WTC11 (cell line): ENCODE measurements around the gene MPP2. TPM values are rescaled to one million over a fixed set of nuclear protein-coding genes. Genes with fewer than 3 reads are reported as not detected.
A peak's percentile ranks its signal among the peaks of the same experiment; 100 is the strongest.

Experiments
- ATAC-seq: fragments of 200-7000 bp; cut with Tn5 transposase; 2 replicates; pipeline ENCODE4 v1.10.0; 2021; ENCODE audit warnings: mild to moderate bottlenecking, moderate library complexity
- CTCF ChIA-PET: fragments of 300-600 bp; sonication (Branson Sonifier 250); formaldehyde crosslinking; loops from one replicate; lab custom pipeline; 2021; ENCODE audit warnings: antibody characterized with exemption; lab: Charles Lee
- POLR2A ChIA-PET: fragments of 350-600 bp; sonication (Branson Sonifier 250); formaldehyde crosslinking; loops from one replicate; lab custom pipeline; 2021; ENCODE audit warnings: antibody characterized with exemption; lab: Charles Lee
- DNase-seq: peaks from one replicate; pipeline ENCODE4 v3.0.0; 2021; ENCODE audit warnings: low spot score
- H3K27ac Mint-ChIP-seq: 2 replicates; pipeline ENCODE4 v1.8.0; 2021; ENCODE audit warnings: mixed read lengths
- H3K27me3 Mint-ChIP-seq: 2 replicates; pipeline ENCODE4 v1.8.0; 2021; ENCODE audit warnings: low read depth, mild to moderate bottlenecking, moderate library complexity, mixed read lengths
- H3K36me3 Mint-ChIP-seq: 2 replicates; pipeline ENCODE4 v1.8.0; 2021; ENCODE audit warnings: mixed read lengths
- H3K4me1 Mint-ChIP-seq: 2 replicates; pipeline ENCODE4 v1.8.0; 2022; ENCODE audit warnings: mixed read lengths
- H3K4me3 Mint-ChIP-seq: 2 replicates; pipeline ENCODE4 v1.8.0; 2021; ENCODE audit warnings: mild to moderate bottlenecking, moderate library complexity, mixed read lengths
- H3K9me3 Mint-ChIP-seq: 2 replicates; pipeline ENCODE4 v1.8.0; 2021; ENCODE audit warnings: mixed read lengths
- ATF1 ChIP-seq: sonication (generic); formaldehyde crosslinking; IDR thresholded peaks from 2 replicates; pipeline ENCODE4 v1.8.1; 2023; ENCODE audit warnings: mild to moderate bottlenecking, moderate library complexity, missing genetic modification reagents
- CBFB ChIP-seq: sonication (generic); formaldehyde crosslinking; IDR thresholded peaks from 2 replicates; pipeline ENCODE4 v1.8.1; 2022; ENCODE audit warnings: mild to moderate bottlenecking, low read depth, missing genetic modification reagents
- EMX1 ChIP-seq: fragments of 250-450 bp; sonication (Bioruptor Pico); IDR thresholded peaks from 2 replicates; pipeline ENCODE4 v1.8.0; 2021; ENCODE audit warnings: mild to moderate bottlenecking
- ETV6 ChIP-seq: sonication (generic); formaldehyde crosslinking; IDR thresholded peaks from 2 replicates; pipeline ENCODE4 v1.8.1; 2022; ENCODE audit warnings: mild to moderate bottlenecking, missing genetic modification reagents
- FOXP1 ChIP-seq: sonication (generic); formaldehyde crosslinking; IDR thresholded peaks from 2 replicates; pipeline ENCODE4 v1.8.0; 2022; ENCODE audit warnings: missing genetic modification reagents, mild to moderate bottlenecking, moderate library complexity, borderline replicate concordance
- GRHL2 ChIP-seq: fragments of 250-450 bp; sonication (Bioruptor Pico); IDR thresholded peaks from 2 replicates; pipeline ENCODE4 v1.8.0; 2022; ENCODE audit warnings: mild to moderate bottlenecking, moderate library complexity; ENCODE audit not compliant: insufficient replicate concordance, severe bottlenecking
- MYBL2 ChIP-seq: sonication (generic); formaldehyde crosslinking; IDR thresholded peaks from 2 replicates; pipeline ENCODE4 v1.8.1; 2023; ENCODE audit warnings: mild to moderate bottlenecking, moderate library complexity, missing genetic modification reagents
- NR1H2 ChIP-seq: sonication (generic); formaldehyde crosslinking; IDR thresholded peaks from 2 replicates; pipeline ENCODE4 v1.9.0; 2021; ENCODE audit warnings: mild to moderate bottlenecking, moderate library complexity, missing genetic modification reagents
- PRRX2 ChIP-seq: fragments of 250-450 bp; sonication (Bioruptor Pico); IDR thresholded peaks from 2 replicates; pipeline ENCODE4 v1.8.0; 2021; ENCODE audit warnings: mild to moderate bottlenecking
- SP1 ChIP-seq: sonication (generic); formaldehyde crosslinking; conservative IDR thresholded peaks from 2 replicates; pipeline ENCODE4 v1.8.1; 2022; ENCODE audit warnings: missing genetic modification reagents
- TCF7 ChIP-seq: sonication (generic); formaldehyde crosslinking; IDR thresholded peaks from 2 replicates; pipeline ENCODE4 v1.8.0; 2022; ENCODE audit warnings: mild to moderate bottlenecking, low read depth, missing genetic modification reagents, moderate library complexity
- ZBTB21 ChIP-seq: sonication (generic); formaldehyde crosslinking; IDR thresholded peaks from 2 replicates; pipeline ENCODE4 v1.8.1; 2023; ENCODE audit warnings: mild to moderate bottlenecking, missing genetic modification reagents, borderline replicate concordance
- ZNF219 ChIP-seq: sonication (generic); formaldehyde crosslinking; IDR thresholded peaks from 2 replicates; pipeline ENCODE4 v1.8.0; 2023; ENCODE audit warnings: missing genetic modification reagents, mild to moderate bottlenecking, borderline replicate concordance
- total RNA-seq: library from RNA; stranded (reverse); gene quantifications from 3 replicates; pipeline ENCODE4 v1.2.3, GENCODE V29; 2021
- TF ChIP-seq, protein P1 (sequence below): sonication (generic); formaldehyde crosslinking; IDR thresholded peaks from 2 replicates; pipeline ENCODE4 v1.8.0; 2023; ENCODE audit warnings: missing genetic modification reagents, mild to moderate bottlenecking, borderline replicate concordance
- TF ChIP-seq, protein P2 (sequence below): sonication (generic); formaldehyde crosslinking; IDR thresholded peaks from 2 replicates; pipeline ENCODE4 v1.8.1; 2022; ENCODE audit warnings: low read depth, missing genetic modification reagents, borderline replicate concordance
- TF ChIP-seq, protein P3 (sequence below): fragments of 250-450 bp; sonication (Bioruptor Pico); IDR thresholded peaks from 2 replicates; pipeline ENCODE4 v1.9.0; 2021; ENCODE audit warnings: mild to moderate bottlenecking
- TF ChIP-seq, protein P4 (sequence below): sonication (generic); formaldehyde crosslinking; IDR thresholded peaks from 2 replicates; pipeline ENCODE4 v1.8.1; 2023; ENCODE audit warnings: mild to moderate bottlenecking, missing genetic modification reagents, moderate library complexity
- TF ChIP-seq, protein P5 (sequence below): fragments of 250-450 bp; sonication (Bioruptor Pico); IDR thresholded peaks from 2 replicates; pipeline ENCODE4 v1.8.0; 2021; ENCODE audit warnings: mild to moderate bottlenecking
- TF ChIP-seq, protein P6 (sequence below): fragments of 200-600 bp; IDR thresholded peaks from 2 replicates; pipeline ENCODE4 v1.8.0; 2022; ENCODE audit warnings: antibody characterized with exemption

The MPP2 gene
- total RNA-seq, 1 experiment from 2014 or later, result 29.3 TPM

DNA sequence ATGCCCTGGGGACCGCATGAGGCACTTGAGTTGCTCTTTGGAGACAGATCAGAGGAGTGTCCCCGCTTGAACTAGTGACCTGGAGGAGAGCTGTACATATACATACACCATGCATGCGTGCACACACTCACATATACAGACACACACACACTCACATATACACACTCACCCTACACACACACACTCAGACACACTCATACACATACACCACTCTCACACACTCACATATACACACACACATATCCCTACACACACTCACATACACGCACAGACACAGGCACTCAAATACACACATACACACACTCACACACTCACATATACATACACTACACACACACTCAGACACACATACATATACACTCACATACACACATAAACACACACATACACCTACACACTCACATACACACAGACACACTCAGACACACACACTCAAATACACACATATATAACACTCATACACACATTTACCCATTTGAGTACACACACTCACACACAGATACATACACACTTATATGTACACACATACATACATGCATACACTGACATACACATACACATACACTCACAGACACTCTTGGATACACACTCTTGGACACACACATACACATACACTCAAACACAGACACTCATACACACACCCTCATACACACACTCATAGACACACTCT is 5.4 kb upstream of the MPP2 start:
- no peak for TF ChIP-seq GRHL2 (CRISPR knock-in tag)
- TF ChIP-seq NR1H2, result no peak
- ChIA-PET CTCF (interaction anchor here (3.2 to 7.7 kb wide), 2 partner anchors 30 to 33 kb away, joined by 49 read pairs; partner anchors contain the start of gene PPY), POLR2A (no interaction called here)
- Mint-ChIP-seq H3K36me3 (peaks cover 4% of the 10 kb centered on the region; the same call in 1 of the 2 replicates), H3K27me3 (peaks cover 31% of the 10 kb centered on the region), H3K4me1 (peaks cover 22% of the 10 kb centered on the region), H3K27ac (no peak overlapping the region), H3K4me3 (no peak overlapping the region), H3K9me3 (peaks cover 6% of the 10 kb centered on the region)
- DNase-seq (no peak), ATAC-seq (no peak)

DNA sequence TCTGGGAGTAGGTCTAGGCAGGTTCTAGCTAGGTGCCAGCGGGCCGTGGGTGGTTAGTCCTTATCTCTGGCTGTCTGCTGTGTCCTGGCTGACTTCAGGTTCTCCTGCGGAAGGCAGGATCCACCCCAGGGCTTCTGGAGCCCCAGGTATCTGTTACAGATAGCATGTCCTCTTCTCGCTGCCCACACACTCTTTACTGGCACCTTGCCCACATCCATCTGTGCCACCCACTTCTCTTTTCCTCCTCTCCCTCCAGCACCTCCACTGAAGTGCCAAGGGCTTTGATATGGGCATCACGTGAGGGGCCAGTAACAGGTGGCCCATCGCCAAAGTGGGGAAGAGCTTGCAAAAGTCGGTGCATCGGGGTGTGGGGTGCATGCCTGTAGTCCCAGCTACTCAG is 4.6 kb upstream of the MPP2 start:
- CTCF ChIA-PET, result interaction anchor here (0.6 to 7.7 kb wide), 3 partner anchors 31 to 34 kb away, joined by 3 to 49 read pairs (median 49); partner anchors contain the start of gene PPY
- Mint-ChIP-seq H3K36me3 (peaks cover 4% of the 10 kb centered on the region; the same call in 1 of the 2 replicates), H3K9me3 (peaks cover 6% of the 10 kb centered on the region), H3K4me3 (no peak overlapping the region), H3K4me1 (peaks cover 18% of the 10 kb centered on the region), H3K27me3 (peaks cover 25% of the 10 kb centered on the region), H3K27ac (no peak overlapping the region)
- POLR2A ChIA-PET, result no interaction called here
- TF ChIP-seq, protein P1, sequence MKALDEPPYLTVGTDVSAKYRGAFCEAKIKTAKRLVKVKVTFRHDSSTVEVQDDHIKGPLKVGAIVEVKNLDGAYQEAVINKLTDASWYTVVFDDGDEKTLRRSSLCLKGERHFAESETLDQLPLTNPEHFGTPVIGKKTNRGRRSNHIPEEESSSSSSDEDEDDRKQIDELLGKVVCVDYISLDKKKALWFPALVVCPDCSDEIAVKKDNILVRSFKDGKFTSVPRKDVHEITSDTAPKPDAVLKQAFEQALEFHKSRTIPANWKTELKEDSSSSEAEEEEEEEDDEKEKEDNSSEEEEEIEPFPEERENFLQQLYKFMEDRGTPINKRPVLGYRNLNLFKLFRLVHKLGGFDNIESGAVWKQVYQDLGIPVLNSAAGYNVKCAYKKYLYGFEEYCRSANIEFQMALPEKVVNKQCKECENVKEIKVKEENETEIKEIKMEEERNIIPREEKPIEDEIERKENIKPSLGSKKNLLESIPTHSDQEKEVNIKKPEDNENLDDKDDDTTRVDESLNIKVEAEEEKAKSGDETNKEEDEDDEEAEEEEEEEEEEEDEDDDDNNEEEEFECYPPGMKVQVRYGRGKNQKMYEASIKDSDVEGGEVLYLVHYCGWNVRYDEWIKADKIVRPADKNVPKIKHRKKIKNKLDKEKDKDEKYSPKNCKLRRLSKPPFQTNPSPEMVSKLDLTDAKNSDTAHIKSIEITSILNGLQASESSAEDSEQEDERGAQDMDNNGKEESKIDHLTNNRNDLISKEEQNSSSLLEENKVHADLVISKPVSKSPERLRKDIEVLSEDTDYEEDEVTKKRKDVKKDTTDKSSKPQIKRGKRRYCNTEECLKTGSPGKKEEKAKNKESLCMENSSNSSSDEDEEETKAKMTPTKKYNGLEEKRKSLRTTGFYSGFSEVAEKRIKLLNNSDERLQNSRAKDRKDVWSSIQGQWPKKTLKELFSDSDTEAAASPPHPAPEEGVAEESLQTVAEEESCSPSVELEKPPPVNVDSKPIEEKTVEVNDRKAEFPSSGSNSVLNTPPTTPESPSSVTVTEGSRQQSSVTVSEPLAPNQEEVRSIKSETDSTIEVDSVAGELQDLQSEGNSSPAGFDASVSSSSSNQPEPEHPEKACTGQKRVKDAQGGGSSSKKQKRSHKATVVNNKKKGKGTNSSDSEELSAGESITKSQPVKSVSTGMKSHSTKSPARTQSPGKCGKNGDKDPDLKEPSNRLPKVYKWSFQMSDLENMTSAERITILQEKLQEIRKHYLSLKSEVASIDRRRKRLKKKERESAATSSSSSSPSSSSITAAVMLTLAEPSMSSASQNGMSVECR (CRISPR knock-in tag), result no peak
- TF ChIP-seq, protein P2, sequence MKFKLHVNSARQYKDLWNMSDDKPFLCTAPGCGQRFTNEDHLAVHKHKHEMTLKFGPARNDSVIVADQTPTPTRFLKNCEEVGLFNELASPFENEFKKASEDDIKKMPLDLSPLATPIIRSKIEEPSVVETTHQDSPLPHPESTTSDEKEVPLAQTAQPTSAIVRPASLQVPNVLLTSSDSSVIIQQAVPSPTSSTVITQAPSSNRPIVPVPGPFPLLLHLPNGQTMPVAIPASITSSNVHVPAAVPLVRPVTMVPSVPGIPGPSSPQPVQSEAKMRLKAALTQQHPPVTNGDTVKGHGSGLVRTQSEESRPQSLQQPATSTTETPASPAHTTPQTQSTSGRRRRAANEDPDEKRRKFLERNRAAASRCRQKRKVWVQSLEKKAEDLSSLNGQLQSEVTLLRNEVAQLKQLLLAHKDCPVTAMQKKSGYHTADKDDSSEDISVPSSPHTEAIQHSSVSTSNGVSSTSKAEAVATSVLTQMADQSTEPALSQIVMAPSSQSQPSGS (CRISPR knock-in tag), result no peak
- TF ChIP-seq, protein P3, sequence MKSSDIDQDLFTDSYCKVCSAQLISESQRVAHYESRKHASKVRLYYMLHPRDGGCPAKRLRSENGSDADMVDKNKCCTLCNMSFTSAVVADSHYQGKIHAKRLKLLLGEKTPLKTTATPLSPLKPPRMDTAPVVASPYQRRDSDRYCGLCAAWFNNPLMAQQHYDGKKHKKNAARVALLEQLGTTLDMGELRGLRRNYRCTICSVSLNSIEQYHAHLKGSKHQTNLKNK, result no peak
- TF ChIP-seq, protein P4, sequence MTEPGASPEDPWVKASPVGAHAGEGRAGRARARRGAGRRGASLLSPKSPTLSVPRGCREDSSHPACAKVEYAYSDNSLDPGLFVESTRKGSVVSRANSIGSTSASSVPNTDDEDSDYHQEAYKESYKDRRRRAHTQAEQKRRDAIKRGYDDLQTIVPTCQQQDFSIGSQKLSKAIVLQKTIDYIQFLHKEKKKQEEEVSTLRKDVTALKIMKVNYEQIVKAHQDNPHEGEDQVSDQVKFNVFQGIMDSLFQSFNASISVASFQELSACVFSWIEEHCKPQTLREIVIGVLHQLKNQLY (CRISPR knock-in tag), result no peak
- TF ChIP-seq PRRX2 (CRISPR knock-in tag), result no peak
- TF ChIP-seq ETV6 (CRISPR knock-in tag), result no peak
- no peak for TF ChIP-seq FOXP1 (CRISPR knock-in tag)
- TF ChIP-seq CBFB (CRISPR knock-in tag), result no peak
- no peak for DNase-seq
- ATAC-seq, result no peak

DNA sequence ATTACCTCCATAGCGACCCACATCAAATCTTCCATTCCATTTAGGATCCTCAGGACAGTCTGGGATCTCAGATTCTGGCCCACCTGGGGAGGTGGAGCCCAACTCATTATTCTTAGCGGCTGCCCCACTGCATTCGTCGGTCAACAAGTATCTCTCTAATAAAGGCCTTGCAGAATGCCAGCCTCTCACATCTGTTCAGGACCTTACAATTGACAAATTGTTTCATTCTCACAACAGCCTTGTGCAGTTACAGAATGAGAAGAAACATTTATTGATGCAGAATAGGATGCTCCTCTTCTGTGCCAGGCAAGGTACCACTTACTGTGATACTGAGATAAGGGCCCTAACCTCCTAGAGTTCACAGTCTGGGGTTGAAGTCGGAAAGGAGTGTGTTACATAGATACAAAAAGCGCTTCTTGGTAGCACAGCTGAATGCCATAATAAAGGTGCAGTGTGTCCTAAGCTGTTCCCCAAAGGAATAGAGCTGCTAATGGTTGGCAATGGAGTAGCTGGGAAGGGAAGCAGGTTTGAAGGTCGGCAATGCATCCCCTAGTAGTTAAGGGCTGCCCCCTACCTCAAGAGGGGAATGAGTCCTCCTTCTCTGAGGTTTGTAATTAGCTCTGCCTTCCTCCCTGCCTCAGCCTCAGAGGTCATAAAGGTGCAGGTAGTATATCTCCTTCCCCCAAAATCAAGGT is 2.3 kb upstream of the MPP2 start:
- H3K27me3 Mint-ChIP-seq, result peaks cover 35% of the 10 kb centered on the region
- H3K36me3 Mint-ChIP-seq, result no peaks in the 10 kb centered on the region
- ChIA-PET CTCF (interaction anchor here (0.6 to 7.7 kb wide), 37 partner anchors 10 to 454 kb away, joined by 3 to 49 read pairs (median 4); partner anchors contain the start of genes CD300LG, FAM171A2, PPY and TMEM101), POLR2A (interaction anchor here (0.6 kb wide), 1 partner anchor 157 kb away, joined by 3 read pairs; no protein-coding TSS in a partner anchor)
- no peak overlapping the region for H3K27ac Mint-ChIP-seq
- peaks cover 19% of the 10 kb centered on the region for H3K4me1 Mint-ChIP-seq
- H3K4me3 Mint-ChIP-seq, result peak overlapping the region; percentile 17; the same call in 1 of the 2 replicates
- ATAC-seq (no peak), DNase-seq (no peak)
- H3K9me3 Mint-ChIP-seq, result no peaks in the 10 kb centered on the region
- no peak for TF ChIP-seq ZBTB21 (CRISPR knock-in tag)
- no peak for TF ChIP-seq TCF7 (CRISPR knock-in tag)
- TF ChIP-seq ZNF219 (CRISPR knock-in tag), result no peak
- TF ChIP-seq ATF1, result no peak
- TF ChIP-seq PRRX2 (CRISPR knock-in tag), result no peak
- no peak for TF ChIP-seq GRHL2 (CRISPR knock-in tag)
- no peak for TF ChIP-seq SP1 (CRISPR knock-in tag)
- TF ChIP-seq, protein P5, sequence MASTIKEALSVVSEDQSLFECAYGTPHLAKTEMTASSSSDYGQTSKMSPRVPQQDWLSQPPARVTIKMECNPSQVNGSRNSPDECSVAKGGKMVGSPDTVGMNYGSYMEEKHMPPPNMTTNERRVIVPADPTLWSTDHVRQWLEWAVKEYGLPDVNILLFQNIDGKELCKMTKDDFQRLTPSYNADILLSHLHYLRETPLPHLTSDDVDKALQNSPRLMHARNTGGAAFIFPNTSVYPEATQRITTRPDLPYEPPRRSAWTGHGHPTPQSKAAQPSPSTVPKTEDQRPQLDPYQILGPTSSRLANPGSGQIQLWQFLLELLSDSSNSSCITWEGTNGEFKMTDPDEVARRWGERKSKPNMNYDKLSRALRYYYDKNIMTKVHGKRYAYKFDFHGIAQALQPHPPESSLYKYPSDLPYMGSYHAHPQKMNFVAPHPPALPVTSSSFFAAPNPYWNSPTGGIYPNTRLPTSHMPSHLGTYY (CRISPR knock-in tag), result no peak
- TF ChIP-seq EMX1 (CRISPR knock-in tag), result no peak
- no peak for TF ChIP-seq FOXP1 (CRISPR knock-in tag)
- TF ChIP-seq, protein P6, sequence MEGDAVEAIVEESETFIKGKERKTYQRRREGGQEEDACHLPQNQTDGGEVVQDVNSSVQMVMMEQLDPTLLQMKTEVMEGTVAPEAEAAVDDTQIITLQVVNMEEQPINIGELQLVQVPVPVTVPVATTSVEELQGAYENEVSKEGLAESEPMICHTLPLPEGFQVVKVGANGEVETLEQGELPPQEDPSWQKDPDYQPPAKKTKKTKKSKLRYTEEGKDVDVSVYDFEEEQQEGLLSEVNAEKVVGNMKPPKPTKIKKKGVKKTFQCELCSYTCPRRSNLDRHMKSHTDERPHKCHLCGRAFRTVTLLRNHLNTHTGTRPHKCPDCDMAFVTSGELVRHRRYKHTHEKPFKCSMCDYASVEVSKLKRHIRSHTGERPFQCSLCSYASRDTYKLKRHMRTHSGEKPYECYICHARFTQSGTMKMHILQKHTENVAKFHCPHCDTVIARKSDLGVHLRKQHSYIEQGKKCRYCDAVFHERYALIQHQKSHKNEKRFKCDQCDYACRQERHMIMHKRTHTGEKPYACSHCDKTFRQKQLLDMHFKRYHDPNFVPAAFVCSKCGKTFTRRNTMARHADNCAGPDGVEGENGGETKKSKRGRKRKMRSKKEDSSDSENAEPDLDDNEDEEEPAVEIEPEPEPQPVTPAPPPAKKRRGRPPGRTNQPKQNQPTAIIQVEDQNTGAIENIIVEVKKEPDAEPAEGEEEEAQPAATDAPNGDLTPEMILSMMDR, result no peak
- no peak for TF ChIP-seq MYBL2 (CRISPR knock-in tag)
